Stimulated activated CD8-positive, alpha-beta memory T cell treated with anti-CD3 and anti-CD28 coated beads, Interleukin-2, amount 100 ng/mL, for 1 hour (primary cell): ENCODE measurements around the gene HOXB6.

ENCODE experiments used
- DNase-seq, 2 donors: peaks; one replicate each; pipeline ENCODE4 v3.0.0-alpha.2; 2020; ENCODE audit warnings: low read depth in 2 of 2

HOXB6 gene

GRCh38 chr17:48609759-48610281, 5.0 kb upstream of the HOXB6 start:
- DNase-seq: no peak

GRCh38 chr17:48609033-48609432, 4.2 kb upstream of the HOXB6 start:
- DNase-seq: no peak

- no peak for DNase-seq
Observed at GRCh38 chr17:48608494-48608834, 3.7 kb upstream of the HOXB6 start.

- no peak for DNase-seq
Observed at GRCh38 chr17:48606892-48607614, 2.3 kb upstream of the HOXB6 start.

- no peak for DNase-seq
Observed at GRCh38 chr17:48605991-48606891, 1.5 kb upstream of the HOXB6 start.

- DNase-seq: no peak
Observed at GRCh38 chr17:48605409-48605919, 678 bp upstream of the HOXB6 start.

- no peak for DNase-seq
Observed at GRCh38 chr17:48603959-48604769, 622 bp downstream of the HOXB6 start.

GRCh38 chr17:48601539-48602425, 3.0 kb downstream of the HOXB6 start:
- no peak for DNase-seq

GRCh38 chr17:48601207-48601538, 3.6 kb downstream of the HOXB6 start:
- no peak for DNase-seq

- no peak for DNase-seq
Observed at GRCh38 chr17:48600244-48601098, 4.3 kb downstream of the HOXB6 start.

- no peak for DNase-seq
Observed at GRCh38 chr17:48599354-48599753, 5.4 kb downstream of the HOXB6 start.

- no peak for DNase-seq
Observed at GRCh38 chr17:48598736-48599135, 6.0 kb downstream of the HOXB6 start.

GRCh38 chr17:48597778-48598631, 6.8 kb downstream of the HOXB6 start:
- DNase-seq: no peak

GRCh38 chr17:48597528-48597777, 7.3 kb downstream of the HOXB6 start:
- DNase-seq: no peak

- no peak for DNase-seq
Observed at GRCh38 chr17:48596735-48597527, 7.9 kb downstream of the HOXB6 start.

GRCh38 chr17:48596000-48596734, 8.6 kb downstream of the HOXB6 start:
- DNase-seq: no peak

GRCh38 chr17:48595278-48595999, 9.3 kb downstream of the HOXB6 start:
- no peak for DNase-seq
